NCI-H748 (cell line): ENCODE results near the gene UTP11.
A peak's percentile ranks its signal among the peaks of the same experiment; 100 is the strongest.
"Not testable (repeated sequence)": the region's sequence is repeated elsewhere in the genome, so short reads cannot be mapped to it uniquely, and the experiment has no call there.

ENCODE experiments used
- DNase-seq: peaks from one replicate; lab custom pipeline; 2025; ENCODE audit not compliant: unreplicated experiment; lab: John Stamatoyannopoulos, UW

Gene UTP11

GRCh38 chr1:38012363-38013226, at the start of gene UTP11:
Gene UTP11 (plus strand): TSS chr1:38012734. CDS start chr1:38012803, 69 bp downstream.
- DNase-seq: peak; percentile 97

- DNase-seq: not testable (repeated sequence)
Observed at GRCh38 chr1:37964106-37964505, 48.4 kb upstream of the UTP11 start.

GRCh38 chr1:37965301-37965700, 47.2 kb upstream of the UTP11 start:
- DNase-seq: no peak

- not testable (repeated sequence) for DNase-seq
Observed at GRCh38 chr1:37973684-37974083, 38.9 kb upstream of the UTP11 start.

GRCh38 chr1:37974567-37974966, 38.0 kb upstream of the UTP11 start:
- DNase-seq: no peak

GRCh38 chr1:37975083-37975482, 37.5 kb upstream of the UTP11 start:
- peak; percentile 32 for DNase-seq

- no peak for DNase-seq
Observed at GRCh38 chr1:37978541-37978940, 34.0 kb upstream of the UTP11 start.

GRCh38 chr1:37983546-37983945, 29.0 kb upstream of the UTP11 start:
- DNase-seq: no peak

GRCh38 chr1:37987679-37988078, 24.9 kb upstream of the UTP11 start:
- DNase-seq: no peak

GRCh38 chr1:37989361-37989930, 23.1 kb upstream of the UTP11 start:
- peak; percentile 56 for DNase-seq

GRCh38 chr1:37994886-37995566, 17.5 kb upstream of the UTP11 start:
- DNase-seq: no peak

GRCh38 chr1:37995751-37996345, 16.7 kb upstream of the UTP11 start:
- DNase-seq: peak; percentile 73

- DNase-seq: no peak
Observed at GRCh38 chr1:37997256-37998088, 15.1 kb upstream of the UTP11 start.

GRCh38 chr1:37998089-37998808, 14.3 kb upstream of the UTP11 start:
- DNase-seq: no peak

GRCh38 chr1:37998913-37999429, 13.6 kb upstream of the UTP11 start:
- no peak for DNase-seq

- no peak for DNase-seq
Observed at GRCh38 chr1:37999430-38000232, 12.9 kb upstream of the UTP11 start.

- no peak for DNase-seq
Observed at GRCh38 chr1:38000233-38000528, 12.4 kb upstream of the UTP11 start.

GRCh38 chr1:38000529-38001455, 11.7 kb upstream of the UTP11 start:
- no peak for DNase-seq
